Heart left ventricle (tissue), 13 donors: Measurements from ENCODE around the gene RHBDF2.

Source experiments
- POLR2A ChIP-seq, 2 donors: fragments of 450-650 bp; IDR thresholded peaks; one replicate each; pipeline ENCODE4 v1.6.1; 2017; ENCODE audit warnings: antibody characterized with exemption in 2 of 2, mild to moderate bottlenecking in 2 of 2, moderate library complexity in 2 of 2
- TF ChIP-seq, protein P1 (sequence below), 12 donors: fragments of 200-600 bp; sonication (generic) in 4 of 12; IDR thresholded peaks; one replicate each; pipeline versions ENCODE4 v1.5.0 to v1.8.0; 2018 to 2022; ENCODE audit warnings: antibody characterized with exemption in 12 of 12, mild to moderate bottlenecking in 5 of 12
- donor health status: ischemic (EF 13 %, LVEDD 7.1; RV severe dilation, severe dysfunction).
- donor health status: DM: no; HTN: yes; CAD: no.
- donor health status: DM: no; HTN: no; CAD: no.
- donor health status: ischemic (EF 25% LVEDD 6.9; RV normal size, moderate dysfunction).
- donor health status: ischemic (EF 25% LVEDD 5.7; RV mildly dilated, moderate dysfunction).
- donor health status: ischemic (EF 35%, LVEDD 5.7; RV mildly dilated, moderate dysfunction).
- donor health status: nonischemic (EF 11% LVEDD 7.7; RV severe dilation, severe dysfunction).
- donor health status: DM: yes; HTN: yes; CAD: no.
- donor health status: PGD.
- donor health status: ischemic (EF 29% LVEDD 5.4; RV normal size, mild dysfunction).
- donor health status: nonischemic (EF 23%, LVEDD 6.1; RV moderate dilation, normal function).

DNA sequence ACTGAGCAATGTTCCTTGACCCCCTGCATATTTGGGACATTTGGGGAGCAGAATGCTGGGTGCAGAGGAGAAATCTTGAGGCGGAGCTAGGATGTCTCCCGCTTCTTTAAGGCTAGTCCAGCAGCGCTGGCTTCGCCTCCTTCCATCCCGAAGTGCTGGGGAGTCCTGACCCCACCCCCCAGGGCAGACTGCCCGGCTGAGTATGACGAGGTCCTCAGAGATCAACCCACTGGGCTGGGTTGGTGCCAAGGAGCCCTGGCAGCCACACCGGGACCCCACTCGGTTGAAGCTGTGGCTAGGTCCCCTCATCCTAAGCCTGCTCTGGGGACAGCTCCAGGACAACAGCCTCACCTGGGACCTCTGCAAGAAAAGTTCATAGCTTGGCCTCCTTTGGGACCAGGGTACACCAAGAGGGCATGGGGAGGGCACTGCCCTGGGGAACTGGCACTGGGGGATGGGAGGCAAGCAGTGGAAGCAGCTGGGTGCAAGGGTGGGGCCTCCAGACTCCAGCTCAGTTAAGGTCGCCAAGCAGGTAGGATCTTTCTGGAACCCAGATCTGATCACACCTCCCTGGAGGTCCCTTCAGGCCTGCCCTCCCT lies 11.0 kb downstream of the RHBDF2 start:
- TF ChIP-seq, protein P1, sequence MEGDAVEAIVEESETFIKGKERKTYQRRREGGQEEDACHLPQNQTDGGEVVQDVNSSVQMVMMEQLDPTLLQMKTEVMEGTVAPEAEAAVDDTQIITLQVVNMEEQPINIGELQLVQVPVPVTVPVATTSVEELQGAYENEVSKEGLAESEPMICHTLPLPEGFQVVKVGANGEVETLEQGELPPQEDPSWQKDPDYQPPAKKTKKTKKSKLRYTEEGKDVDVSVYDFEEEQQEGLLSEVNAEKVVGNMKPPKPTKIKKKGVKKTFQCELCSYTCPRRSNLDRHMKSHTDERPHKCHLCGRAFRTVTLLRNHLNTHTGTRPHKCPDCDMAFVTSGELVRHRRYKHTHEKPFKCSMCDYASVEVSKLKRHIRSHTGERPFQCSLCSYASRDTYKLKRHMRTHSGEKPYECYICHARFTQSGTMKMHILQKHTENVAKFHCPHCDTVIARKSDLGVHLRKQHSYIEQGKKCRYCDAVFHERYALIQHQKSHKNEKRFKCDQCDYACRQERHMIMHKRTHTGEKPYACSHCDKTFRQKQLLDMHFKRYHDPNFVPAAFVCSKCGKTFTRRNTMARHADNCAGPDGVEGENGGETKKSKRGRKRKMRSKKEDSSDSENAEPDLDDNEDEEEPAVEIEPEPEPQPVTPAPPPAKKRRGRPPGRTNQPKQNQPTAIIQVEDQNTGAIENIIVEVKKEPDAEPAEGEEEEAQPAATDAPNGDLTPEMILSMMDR (IDR thresholded peaks at IDR 0.05) = no peak
- no peak for TF ChIP-seq POLR2A (IDR thresholded peaks at IDR 0.05)
